Kidney capillary endothelial cell (primary cell): ENCODE data around the gene POLRMT.
"Not testable (repeated sequence)": the region's sequence is repeated elsewhere in the genome, so short reads cannot be mapped to it uniquely, and the experiment has no call there.

Experiments
- DNase-seq: peaks from one replicate; pipeline ENCODE4 v3.0.0-alpha.2; 2018; ENCODE audit warnings: low spot score

POLRMT gene

GRCh38 chr19:633068-633785, at the start of gene POLRMT:
Gene POLRMT, minus strand, starts transcription at chr19:633537. Its CDS starts 25 bp downstream, at chr19:633512.
- DNase-seq, result peak; percentile 96

GRCh38 chr19:682678-683320, 49.5 kb upstream of the POLRMT start:
- DNase-seq, result no peak

DNA sequence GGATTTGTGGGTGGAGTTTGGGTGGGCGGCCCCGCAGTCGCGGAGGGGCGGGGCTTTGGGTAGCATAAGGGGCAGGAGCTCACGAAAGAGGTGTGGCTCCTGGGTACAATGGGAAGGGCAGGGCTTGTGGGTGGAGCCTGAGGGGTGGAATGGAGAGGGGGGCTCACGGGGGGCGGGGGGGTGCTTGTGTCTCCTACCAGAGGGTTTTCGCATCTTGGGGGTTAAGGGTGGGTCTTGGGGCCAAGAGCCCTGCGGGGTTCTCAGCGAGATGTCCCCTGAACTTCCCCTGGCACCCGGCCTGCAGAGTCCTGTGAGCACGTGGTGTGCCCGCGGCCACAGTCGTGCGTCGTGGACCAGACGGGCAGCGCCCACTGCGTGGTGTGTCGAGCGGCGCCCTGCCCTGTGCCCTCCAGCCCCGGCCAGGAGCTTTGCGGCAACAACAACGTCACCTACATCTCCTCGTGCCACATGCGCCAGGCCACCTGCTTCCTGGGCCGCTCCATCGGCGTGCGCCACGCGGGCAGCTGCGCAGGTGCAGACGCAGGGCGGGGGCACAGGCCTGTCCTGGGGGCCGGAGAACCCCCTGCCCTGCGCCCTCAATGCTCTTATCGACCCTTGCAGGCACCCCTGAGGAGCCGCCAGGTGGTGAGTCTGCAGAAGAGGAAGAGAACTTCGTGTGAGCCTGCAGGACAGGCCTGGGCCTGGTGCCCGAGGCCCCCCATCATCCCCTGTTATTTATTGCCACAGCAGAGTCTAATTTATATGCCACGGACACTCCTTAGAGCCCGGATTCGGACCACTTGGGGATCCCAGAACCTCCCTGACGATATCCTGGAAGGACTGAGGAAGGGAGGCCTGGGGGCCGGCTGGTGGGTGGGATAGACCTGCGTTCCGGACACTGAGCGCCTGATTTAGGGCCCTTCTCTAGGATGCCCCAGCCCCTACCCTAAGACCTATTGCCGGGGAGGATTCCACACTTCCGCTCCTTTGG, 48.0 kb upstream of the POLRMT start:
- no peak for DNase-seq

DNA sequence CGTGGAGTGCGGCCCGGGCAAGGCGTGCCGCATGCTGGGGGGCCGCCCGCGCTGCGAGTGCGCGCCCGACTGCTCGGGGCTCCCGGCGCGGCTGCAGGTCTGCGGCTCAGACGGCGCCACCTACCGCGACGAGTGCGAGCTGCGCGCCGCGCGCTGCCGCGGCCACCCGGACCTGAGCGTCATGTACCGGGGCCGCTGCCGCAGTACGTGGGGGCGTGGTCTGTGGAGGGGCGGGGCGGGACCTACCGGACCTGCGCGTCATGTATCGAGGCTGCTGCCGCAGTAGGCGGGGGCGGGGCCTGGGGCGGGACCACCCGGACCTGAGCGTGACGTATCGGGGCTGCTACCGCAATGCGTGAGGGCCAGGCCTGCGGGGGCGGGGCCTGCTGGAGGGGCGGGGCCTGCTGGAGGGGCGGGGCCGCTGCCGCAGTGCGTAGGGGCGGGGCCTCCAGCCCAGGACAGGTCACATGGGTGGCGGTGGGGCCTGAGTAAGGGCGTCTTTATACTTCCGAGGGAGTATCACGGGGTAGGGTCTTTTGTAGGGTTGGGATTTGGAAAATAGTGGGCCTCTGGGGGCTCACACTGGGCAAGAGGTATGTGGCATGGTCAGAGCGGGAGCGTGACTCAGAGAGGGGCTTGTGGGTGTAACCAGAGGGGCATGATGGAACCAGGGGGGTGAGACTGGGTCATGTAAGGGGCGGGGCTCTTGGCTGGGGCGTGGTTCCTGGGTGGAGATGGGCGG, 47.1 kb upstream of the POLRMT start:
- DNase-seq, result peak; percentile 93

GRCh38 chr19:679418-680286, 46.3 kb upstream of the POLRMT start:
- DNase-seq, result no peak

DNA sequence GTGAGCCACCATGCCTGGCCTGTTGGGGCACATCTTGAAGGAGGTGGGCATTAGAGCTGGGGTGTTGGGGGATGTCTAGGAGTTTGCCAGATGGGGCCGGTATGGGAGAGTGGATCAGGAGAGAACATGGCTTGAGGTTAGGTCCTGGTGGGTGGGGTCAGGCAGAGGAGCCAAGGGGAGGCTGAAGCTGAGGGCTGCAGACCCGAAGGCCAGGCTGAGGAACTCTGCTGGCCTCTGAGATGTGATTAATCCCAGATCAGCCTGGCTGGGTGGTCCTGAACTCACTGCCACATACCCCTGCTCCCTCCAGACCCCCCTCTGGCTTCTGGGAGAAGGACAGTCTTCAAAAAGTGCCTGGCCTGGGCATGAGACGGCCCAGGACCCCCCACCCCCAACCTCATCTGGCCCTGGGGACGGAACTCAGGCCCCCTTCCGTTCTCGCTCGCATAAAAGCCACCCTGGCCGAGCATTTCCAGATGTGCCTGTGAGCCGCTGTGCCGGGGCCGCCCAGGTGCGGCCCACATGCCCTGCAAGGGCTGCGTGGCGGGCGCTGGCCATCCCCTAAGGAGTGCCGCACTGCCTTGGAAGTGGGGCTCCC, 45.6 kb upstream of the POLRMT start:
- DNase-seq, result no peak

DNA sequence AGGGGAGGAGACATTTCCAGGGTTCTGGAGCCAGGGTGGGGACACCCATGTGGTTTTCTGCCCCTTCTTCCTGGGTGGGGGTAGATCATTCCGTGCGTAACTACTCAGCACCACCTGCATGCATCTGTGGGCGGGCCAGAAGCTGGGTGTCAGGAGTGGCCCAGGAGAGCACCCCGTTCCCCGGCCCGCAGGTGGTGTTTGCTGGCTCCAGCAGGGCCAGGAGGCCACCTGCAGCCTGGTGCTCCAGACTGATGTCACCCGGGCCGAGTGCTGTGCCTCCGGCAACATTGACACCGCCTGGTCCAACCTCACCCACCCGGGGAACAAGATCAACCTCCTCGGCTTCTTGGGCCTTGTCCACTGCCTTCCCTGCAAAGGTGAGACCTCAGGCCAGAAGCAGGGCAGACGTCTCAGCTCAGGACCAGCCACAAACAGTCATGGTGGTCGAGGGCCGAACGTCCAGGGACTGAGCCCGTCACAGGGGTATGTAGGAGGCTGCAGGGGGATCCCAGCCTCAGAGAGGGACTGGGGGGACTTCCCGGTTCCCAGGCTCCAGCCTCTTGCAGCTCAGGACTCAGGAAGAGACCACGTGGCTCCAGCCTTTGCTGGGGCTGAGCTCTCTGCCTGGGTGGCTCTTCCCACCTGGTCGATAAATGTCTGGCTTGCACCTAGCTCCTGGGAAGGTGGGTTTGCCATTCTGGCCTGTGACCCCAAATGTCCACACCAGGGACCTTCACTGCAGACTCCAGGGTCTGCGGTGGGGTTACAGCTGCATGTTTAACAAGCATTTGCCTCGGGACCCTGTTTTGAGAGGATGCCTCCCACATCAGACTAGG, 44.5 kb upstream of the POLRMT start:
- no peak for DNase-seq

DNA sequence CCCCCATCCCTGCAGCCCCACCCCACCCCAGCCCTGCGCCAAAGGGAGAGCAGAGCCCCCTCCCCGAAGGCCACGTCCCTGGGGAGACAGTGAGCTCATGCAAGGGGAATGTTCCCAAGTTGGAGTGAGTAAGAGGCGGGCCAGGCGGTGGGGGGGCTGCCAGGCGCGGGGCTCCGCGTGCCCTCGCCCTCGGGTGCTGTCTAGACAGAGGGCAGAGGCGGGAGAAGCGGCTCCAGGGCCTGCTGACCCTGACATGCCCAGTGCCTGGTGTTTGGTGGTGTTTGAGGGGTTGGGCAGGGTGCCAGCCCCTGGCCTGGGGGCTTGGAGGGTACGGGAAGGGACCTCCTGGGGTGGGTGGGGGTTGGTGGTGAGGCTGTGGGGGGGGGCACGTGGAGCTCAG, 43.9 kb upstream of the POLRMT start:
- peak; percentile 66 for DNase-seq

DNA sequence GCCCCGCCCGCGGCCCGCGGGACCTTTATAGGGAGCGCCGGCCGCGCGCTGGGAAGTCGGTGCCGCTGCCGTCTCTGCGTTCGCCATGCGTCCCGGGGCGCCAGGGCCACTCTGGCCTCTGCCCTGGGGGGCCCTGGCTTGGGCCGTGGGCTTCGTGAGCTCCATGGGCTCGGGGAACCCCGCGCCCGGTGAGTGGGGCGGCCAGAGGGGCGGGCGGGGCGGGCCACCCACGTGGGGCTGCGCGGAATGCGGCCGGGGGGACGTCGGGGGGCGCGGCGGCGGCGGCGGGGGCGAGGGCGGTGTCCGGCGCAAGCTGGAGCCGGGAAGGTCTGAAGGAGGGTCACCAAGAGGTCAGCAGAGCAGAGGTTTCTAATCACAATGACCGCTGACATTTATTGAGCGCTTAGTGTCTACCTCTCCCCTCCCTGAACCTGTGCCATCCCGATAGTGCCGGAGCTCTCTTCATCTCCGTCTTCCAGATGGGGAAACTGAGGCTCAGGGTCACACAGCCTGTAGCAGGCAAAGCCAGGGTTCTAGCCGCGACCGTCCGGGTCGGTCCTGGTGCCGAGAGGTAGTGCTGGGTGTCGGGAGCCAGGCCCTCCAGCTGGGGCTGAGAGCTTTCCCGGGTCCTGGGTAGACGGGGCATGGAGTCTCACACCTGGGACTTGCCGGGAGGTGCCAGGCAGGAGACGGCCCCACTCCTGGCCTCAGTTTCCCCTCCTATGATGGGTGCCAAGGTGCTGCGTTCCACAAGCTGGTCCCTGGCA, 43.2 kb upstream of the POLRMT start, which contains the start of gene FSTL3:
FSTL3 (plus strand) TSS at position 54 of the 767 bp plus-strand sequence; CDS start at position 86, 32 bp downstream.
- no peak for DNase-seq

DNA sequence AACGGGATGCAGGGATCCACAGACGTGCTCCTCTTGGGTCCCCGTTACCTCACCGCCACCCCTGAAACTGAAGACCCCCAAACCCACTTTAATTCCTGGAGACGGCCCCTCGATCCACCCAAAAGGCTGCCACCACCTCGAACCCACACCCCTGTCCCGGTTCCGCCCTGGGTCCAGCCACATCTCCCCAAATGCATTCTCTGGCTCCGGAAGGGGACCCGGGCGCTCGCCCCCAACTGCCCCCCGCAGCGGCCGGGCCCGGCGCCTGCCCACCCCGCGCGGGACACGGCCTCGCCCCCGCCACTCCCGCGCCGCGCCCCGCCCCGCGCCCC, 42.6 kb upstream of the POLRMT start:
- DNase-seq, result no peak

- DNase-seq, result no peak
Measured at GRCh38 chr19:674282-675151, 41.2 kb upstream of the POLRMT start.

GRCh38 chr19:670609-671075, 37.3 kb upstream of the POLRMT start:
- no peak for DNase-seq

- DNase-seq, result not testable (repeated sequence)
Measured at GRCh38 chr19:668675-669434, 35.5 kb upstream of the POLRMT start.

- DNase-seq, result not testable (repeated sequence)
Measured at GRCh38 chr19:666985-667573, 33.7 kb upstream of the POLRMT start.

DNA sequence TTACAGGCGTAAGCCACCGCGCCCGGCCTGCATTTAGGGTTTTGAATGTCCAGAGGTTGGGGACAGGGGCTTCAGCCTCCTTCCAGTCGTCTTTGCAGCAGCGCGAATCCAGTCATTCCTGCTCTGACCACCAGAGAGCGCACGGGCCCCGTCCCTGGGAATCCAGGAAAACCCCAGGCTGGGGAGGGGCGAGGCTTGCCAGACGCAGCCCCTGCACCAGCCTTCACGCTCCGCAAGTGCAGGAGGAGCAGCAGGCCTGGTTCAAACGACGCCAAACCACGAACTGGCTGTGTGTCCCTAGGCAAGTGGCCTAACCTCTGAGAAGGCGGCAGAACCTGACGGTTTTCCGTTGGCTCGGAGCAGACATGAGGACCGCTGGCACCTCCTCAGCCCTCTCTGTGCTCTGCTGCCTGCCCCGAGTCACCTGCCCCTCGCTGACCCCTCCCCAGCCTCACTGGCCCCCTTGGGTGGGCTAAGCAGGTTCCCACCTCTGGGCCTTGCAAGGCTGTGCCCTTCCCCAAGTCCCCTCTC, 31.6 kb upstream of the POLRMT start:
- peak; percentile 73 for DNase-seq

DNA sequence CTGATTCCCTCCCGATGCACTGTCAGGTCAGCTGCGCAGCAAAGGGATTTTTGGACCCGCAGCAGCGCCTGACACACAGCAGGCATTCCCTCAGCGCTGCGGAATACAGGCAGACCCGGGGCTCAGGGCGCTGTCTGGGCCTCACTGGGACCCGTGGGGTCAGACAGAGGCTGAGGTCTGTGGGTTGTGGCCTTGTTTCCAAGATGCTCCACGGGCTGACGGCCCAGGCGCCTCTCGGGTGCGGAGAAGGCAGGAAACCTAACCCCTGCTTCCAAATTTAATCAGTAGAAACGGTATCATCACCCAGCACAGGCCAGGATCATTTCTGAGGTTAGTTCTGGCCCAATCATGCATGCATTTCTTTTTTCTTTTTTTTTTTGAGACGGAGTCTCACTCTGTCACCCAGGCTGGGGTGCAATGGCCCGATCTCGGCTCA, 30.4 kb upstream of the POLRMT start:
- no peak for DNase-seq
